Measurements from ENCODE around the gene RRP9.

Gene RRP9

DNA sequence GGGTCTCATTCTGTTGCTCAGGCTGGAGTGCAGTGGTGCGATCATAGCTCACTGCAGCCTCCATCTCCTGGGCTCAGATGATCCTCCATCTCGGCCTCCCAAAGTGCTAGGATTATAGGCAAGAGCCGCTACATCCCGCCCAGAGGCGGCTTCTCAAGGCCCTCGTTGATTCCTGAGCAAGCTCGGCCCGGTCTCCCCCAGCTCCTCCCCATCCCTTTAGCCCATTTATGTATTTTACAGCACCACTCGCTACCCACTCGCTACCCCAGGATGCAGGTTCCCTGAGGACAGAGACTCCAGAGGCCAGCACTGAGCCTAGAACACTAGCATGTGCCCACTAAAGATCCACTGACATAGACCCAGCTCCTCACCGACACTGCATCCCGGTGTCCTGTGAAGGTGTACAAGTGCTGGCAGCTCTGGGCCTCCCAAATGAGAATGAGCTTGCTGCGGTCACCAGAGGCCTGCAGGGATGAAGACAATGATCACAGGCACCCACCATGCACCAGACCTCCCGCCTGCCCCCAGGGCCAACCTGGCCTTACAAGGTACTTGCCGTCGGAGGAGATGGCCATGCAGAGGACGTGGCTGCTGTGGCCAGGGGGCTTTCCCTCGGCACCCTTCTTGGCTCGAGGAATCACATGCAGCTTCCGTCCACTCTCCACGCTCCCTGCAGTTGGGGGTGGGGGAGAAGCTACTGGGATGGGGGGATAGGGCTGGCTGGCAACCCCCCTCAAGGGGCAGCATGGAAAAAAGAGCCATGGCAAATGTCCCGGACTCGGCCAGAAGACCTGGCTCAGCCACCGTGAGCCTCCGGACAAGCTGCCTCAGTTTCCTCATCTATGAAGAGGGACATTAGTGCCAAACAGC, 5.6 kb downstream of the RRP9 start:
- peaks cover 19% of the 10 kb centered on the region for H3K79me2 ChIP-seq (ENCODE audit: insufficient read depth, low read length)
- no peaks in the 10 kb centered on the region for H3K9me3 ChIP-seq (ENCODE audit: insufficient read depth, low read depth, low read length)
- TF ChIP-seq, protein P1, sequence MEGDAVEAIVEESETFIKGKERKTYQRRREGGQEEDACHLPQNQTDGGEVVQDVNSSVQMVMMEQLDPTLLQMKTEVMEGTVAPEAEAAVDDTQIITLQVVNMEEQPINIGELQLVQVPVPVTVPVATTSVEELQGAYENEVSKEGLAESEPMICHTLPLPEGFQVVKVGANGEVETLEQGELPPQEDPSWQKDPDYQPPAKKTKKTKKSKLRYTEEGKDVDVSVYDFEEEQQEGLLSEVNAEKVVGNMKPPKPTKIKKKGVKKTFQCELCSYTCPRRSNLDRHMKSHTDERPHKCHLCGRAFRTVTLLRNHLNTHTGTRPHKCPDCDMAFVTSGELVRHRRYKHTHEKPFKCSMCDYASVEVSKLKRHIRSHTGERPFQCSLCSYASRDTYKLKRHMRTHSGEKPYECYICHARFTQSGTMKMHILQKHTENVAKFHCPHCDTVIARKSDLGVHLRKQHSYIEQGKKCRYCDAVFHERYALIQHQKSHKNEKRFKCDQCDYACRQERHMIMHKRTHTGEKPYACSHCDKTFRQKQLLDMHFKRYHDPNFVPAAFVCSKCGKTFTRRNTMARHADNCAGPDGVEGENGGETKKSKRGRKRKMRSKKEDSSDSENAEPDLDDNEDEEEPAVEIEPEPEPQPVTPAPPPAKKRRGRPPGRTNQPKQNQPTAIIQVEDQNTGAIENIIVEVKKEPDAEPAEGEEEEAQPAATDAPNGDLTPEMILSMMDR (conservative IDR thresholded peaks at IDR 0.05; ENCODE audit: low read length) = no peak
- TF ChIP-seq EZH2phosphoT487 (IDR thresholded peaks at IDR 0.05; ENCODE audit: borderline replicate concordance) = no peak
- no peaks in the 10 kb centered on the region for H3K9me2 ChIP-seq (replicated peaks; ENCODE audit: low read depth, low read length)
- H3K27me3 ChIP-seq (ENCODE audit: insufficient read depth, low read length, poor library complexity, severe bottlenecking) = no peaks in the 10 kb centered on the region
- no peak overlapping the region for H2AFZ ChIP-seq (ENCODE audit: low read length)
- H4K20me1 ChIP-seq (ENCODE audit: insufficient read depth, low read length, poor library complexity, severe bottlenecking) = peaks cover under 1% of the 10 kb centered on the region
- peaks cover 13% of the 10 kb centered on the region for H3K4me1 ChIP-seq (ENCODE audit: insufficient read depth, low read length, poor library complexity, severe bottlenecking)
- H3K36me3 ChIP-seq (ENCODE audit: insufficient read depth, low read length) = peaks cover 28% of the 10 kb centered on the region; the same call in 1 of the 2 replicates
- H3K9ac ChIP-seq (ENCODE audit: low read depth, low read length, poor library complexity, severe bottlenecking) = no peak overlapping the region
- H3K4me3 ChIP-seq (ENCODE audit: low read length, poor library complexity, severe bottlenecking) = no peak overlapping the region
- no peak overlapping the region for H3K4me2 ChIP-seq (ENCODE audit: low read depth, low read length, poor library complexity, severe bottlenecking)
- no peaks in the 10 kb centered on the region for H3F3A ChIP-seq (ENCODE audit: low read depth)

DNA sequence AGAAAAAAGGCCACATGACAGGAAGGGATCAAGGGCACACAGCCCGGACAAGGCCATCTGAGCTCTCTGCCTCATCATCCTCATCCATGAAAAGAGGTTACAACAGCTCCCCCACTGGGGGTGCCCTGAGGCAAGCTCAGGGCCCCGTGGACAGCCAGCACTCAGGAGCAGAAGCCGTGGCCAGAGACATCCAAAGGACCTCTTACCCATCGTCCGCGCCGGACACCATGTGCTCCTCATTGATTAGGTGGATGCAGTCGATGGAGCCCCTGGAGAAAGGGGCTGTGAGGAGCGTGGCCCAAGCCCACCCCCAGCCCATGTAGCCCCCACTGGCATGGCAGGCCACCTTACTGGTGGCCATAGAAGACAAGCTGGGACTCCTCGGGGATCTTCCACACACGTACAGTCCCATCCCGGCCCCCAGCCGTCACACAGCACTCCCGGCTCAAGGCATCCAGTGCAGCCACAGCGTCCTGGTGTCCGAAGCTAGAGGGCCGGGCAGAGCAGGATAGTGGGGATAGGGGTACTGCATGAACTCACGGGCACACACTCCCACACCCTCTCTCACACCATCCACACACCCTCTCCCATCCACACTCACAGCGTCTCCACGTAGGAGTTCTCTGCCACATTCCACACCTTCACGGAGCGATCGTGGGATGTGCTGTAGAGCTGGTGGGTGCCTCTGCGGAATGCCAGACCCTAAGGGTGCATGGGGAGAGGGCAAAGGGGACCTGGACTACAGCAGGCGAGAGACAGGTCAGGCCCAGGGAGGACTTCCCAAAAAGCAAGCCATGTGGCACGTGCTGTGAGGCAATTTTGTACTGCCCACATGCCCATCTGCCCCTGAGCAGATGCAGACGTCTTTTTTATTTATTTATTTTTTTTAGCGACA, 6.5 kb downstream of the RRP9 start:
- Histone ChIP-seq H3K36me3 (ENCODE audit: insufficient read depth, low read length) (peaks cover 28% of the 10 kb centered on the region; the same call in 1 of the 2 replicates), H4K20me1 (ENCODE audit: insufficient read depth, low read length, poor library complexity, severe bottlenecking) (no peaks in the 10 kb centered on the region)
- TF ChIP-seq EZH2phosphoT487 (IDR thresholded peaks at IDR 0.05; ENCODE audit: borderline replicate concordance) = no peak
- TF ChIP-seq, protein P1 (conservative IDR thresholded peaks at IDR 0.05; ENCODE audit: low read length) = no peak

DNA sequence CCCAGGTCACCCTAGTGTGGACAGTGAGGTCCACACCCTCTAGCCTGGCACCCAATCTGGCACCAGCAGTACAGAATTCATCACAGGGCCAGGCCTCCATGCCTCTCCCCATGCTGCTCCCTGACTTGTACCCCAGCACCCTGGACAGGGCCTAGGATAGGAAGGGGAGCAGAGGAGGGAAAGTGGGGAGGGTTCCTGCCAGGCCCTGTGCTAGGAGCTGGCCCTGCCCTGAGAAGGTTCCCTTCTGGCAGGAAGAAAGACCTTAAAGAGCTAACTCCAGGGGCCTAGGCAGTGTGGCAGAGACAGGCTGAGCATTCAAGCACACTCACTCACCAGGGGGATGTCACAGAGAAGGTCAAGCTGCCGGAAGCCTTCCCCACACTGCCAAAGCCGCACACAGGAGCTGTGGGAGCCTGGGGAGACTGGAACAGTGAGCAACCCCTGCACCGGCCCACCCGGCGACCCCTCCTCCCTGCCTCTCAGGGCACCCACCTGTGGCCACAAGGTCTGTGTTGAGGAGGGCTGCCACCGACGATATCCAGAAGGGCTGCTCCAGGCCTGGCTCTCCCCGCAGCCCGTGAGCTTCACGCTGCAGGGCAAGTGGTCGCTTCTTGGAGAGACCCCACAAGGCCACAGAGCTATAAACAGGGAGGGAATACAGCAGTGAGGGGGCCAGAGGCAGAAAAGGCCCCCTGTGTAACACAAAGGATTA, 7.4 kb downstream of the RRP9 start:
- Histone ChIP-seq H3K4me3 (ENCODE audit: low read length, poor library complexity, severe bottlenecking) (no peak overlapping the region), H3K4me1 (ENCODE audit: insufficient read depth, low read length, poor library complexity, severe bottlenecking) (no peaks in the 10 kb centered on the region), H3K36me3 (ENCODE audit: insufficient read depth, low read length) (peaks cover 28% of the 10 kb centered on the region; the same call in 1 of the 2 replicates), H3K4me2 (ENCODE audit: low read depth, low read length, poor library complexity, severe bottlenecking) (no peak overlapping the region), H3K27me3 (ENCODE audit: insufficient read depth, low read length, poor library complexity, severe bottlenecking) (no peaks in the 10 kb centered on the region), H3K79me2 (ENCODE audit: insufficient read depth, low read length) (peaks cover 3% of the 10 kb centered on the region; the same call in 1 of the 2 replicates), H3K9ac (ENCODE audit: low read depth, low read length, poor library complexity, severe bottlenecking) (no peak overlapping the region), H3F3A (ENCODE audit: low read depth) (no peaks in the 10 kb centered on the region), H2AFZ (ENCODE audit: low read length) (no peak overlapping the region), H3K9me2 (replicated peaks; ENCODE audit: low read depth, low read length) (no peaks in the 10 kb centered on the region), H3K9me3 (ENCODE audit: insufficient read depth, low read depth, low read length) (no peaks in the 10 kb centered on the region), H4K20me1 (ENCODE audit: insufficient read depth, low read length, poor library complexity, severe bottlenecking) (no peaks in the 10 kb centered on the region)
- TF ChIP-seq, protein P1 (conservative IDR thresholded peaks at IDR 0.05; ENCODE audit: low read length) = no peak
- no peak for TF ChIP-seq EZH2phosphoT487 (IDR thresholded peaks at IDR 0.05; ENCODE audit: borderline replicate concordance)

More for the DNA sequence above, 6.5 kb downstream of the RRP9 start:
- no peaks in the 10 kb centered on the region for H3K27me3 ChIP-seq (ENCODE audit: insufficient read depth, low read length, poor library complexity, severe bottlenecking)
- peaks cover 10% of the 10 kb centered on the region; the same call in 1 of the 2 replicates for H3K79me2 ChIP-seq (ENCODE audit: insufficient read depth, low read length)
- no peak overlapping the region for H3K4me2 ChIP-seq (ENCODE audit: low read depth, low read length, poor library complexity, severe bottlenecking)
- H2AFZ ChIP-seq (ENCODE audit: low read length) = no peak overlapping the region
- peaks cover 5% of the 10 kb centered on the region for H3K4me1 ChIP-seq (ENCODE audit: insufficient read depth, low read length, poor library complexity, severe bottlenecking)
- H3F3A ChIP-seq (ENCODE audit: low read depth) = no peaks in the 10 kb centered on the region
- no peak overlapping the region for H3K4me3 ChIP-seq (ENCODE audit: low read length, poor library complexity, severe bottlenecking)
- H3K9ac ChIP-seq (ENCODE audit: low read depth, low read length, poor library complexity, severe bottlenecking) = no peak overlapping the region
- no peaks in the 10 kb centered on the region for H3K9me3 ChIP-seq (ENCODE audit: insufficient read depth, low read depth, low read length)
- H3K9me2 ChIP-seq (replicated peaks; ENCODE audit: low read depth, low read length) = no peaks in the 10 kb centered on the region

Data from Loucy (cell line).